ENCODE data around the gene FZD10.

FZD10 gene

DNA sequence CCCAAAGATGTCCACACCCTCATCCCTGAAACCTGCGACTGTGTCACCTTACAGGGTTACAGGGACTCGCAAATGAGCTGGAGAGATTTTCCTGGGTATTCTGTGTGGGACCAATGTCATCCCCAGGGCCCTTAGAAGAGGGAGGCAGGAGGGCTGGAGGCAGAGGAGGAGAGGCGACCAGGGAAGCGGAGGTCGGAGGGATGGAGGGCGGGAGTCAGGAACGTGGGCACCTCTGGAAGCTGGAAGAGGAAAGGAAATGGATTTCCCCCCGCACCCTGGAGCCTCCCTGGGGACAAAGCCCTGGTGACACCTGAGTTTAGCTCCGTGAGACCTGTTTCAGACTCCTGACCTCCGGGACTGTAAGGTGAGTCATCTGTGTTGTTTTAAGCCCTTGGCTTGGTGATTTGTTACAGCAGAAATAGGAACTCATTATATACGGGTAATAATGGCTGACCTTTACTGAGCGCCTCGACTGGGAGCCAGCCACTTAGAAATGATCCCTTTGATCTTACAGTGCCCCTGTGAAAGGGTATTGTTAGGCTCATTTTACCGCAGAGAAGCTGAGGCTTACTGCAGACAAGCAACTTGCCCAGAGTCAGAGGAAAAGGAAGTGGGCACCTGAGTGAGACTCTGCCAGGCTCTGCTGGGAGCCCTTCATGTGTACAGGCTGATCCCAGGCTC is 29.3 kb upstream of the FZD10 start:
- DNase-seq: no peak

GRCh38 chr12:130133851-130134562 is 28.3 kb upstream of the FZD10 start:
- no peak for DNase-seq

GRCh38 chr12:130134563-130134915 is 27.7 kb upstream of the FZD10 start:
- DNase-seq: no peak

GRCh38 chr12:130136509-130137039 is 25.7 kb upstream of the FZD10 start:
- no peak for DNase-seq

DNA sequence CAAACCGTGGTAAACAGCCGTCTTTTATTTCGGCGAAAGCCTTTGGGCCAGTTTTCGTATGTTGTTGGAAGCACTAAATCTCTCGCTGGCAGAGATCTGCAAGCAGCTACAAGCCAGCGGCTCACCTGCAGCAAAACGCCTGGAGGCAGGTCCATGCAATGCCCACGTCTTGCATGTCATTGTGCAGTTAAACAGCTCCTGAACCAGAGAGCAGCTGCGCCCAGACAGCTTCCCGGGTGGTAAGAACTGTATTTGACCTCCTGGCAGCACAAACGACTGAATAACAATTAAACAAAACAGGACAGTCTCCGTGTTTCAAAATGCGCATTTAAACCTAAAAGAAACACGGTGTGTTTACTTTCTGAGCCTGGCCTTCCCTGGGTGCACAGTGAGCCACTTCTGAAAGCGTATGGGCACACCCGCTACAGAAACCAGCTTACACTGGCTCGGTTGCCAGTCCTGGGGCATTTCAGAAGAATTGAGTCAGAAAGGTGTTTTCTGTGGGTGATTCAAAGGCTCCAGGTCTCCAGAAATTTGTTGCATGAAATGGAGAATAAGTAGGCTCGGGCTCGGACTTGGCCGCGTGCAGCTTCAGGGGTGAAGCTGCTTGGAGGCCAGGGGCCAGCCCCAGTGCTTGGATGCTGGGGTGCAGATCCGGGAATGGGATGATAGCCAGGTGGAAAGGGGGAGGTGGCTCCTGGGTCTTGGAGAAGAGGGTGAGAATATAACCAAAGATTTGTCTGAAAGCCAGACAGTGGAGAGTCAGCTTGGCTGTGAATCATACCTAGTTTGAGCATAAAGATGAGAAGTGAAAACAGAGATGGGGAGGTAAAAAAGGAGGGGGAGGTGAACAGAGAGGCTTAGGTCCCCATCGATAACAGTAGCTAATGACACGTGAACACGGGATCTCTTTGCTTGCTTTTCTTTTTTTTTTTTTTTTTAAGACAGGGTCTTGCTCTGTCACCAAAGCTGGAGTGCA is 24.9 kb upstream of the FZD10 start:
- no peak for DNase-seq

DNA sequence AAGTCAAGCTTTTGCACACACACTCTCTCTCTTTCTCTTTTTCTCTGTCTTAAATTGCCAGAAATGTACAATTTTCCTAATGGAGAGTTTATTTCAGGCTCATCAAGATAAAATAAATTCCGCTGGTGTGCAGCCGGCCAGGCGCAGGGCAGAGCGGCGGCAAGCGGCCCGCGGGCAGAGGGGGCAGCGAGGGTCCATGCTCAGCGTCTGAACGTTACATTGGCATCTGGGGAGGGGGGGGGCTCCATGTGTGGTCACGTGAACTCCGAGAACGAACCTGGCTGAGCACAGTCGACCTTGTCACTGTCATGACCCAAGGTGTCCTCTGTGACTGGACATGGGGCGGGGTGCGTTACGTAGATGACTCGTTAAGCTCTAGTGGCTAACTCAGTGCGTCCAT is 23.8 kb upstream of the FZD10 start:
- no peak for DNase-seq

DNA sequence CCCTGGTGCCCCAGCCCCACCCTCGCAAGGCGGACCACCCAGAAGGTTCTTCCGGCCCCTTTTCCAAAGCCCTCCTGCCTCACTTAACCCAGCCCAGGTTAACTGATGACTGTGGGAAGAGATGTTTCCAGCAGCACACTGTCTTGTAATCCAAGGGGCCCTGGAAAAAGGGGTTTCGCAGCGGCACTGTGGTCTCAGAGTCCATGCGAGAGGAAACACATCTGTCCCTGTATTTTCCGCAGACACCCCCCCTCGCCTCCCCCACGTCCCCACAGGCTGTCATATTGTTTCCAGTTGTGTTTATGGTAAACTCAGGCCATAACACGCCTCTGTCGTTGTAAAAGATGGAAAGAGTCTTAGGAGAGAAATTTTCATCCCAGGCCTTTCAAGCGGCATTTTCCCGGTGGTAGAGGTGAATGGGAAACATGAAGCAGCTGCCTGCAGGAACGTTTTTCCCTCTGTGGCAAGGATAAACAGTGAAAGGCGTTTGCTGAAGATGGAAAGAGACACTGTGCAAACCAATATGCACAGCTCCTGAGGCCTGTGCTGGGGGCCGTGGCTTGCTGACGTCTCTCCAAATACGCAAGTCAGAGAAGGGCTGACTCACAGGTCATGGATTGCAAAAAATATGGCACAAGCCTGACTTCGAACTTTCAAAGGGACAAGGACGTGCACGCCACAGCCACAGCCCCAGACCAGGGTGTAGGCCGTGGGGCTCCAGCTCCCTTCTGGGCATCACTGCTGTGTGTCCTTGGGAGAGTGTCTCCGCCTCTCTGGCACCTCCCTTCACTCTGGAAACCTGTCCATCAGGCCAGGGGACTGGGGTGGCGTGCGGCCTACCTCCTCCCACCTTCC is 22.5 kb upstream of the FZD10 start:
- DNase-seq: no peak

DNA sequence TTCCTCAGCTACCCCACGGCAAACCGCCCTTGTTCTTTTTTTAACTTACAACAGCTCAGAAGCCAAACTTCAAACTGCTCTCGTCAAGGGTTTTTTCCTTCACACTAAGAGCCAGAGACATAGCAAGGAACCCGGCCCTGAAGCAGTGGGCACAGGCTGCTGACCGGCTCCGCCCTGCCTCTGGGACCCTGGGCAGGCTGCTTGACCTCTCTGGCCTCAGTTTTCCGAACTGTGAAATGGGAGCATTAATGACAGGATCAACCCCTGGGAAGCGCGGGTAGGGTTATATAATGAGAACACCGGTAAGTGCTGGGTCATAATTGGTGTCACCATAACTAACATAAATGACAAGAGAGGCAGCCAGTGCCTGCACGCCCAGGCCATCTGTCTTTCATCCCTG is 21.2 kb upstream of the FZD10 start:
- DNase-seq: no peak

DNA sequence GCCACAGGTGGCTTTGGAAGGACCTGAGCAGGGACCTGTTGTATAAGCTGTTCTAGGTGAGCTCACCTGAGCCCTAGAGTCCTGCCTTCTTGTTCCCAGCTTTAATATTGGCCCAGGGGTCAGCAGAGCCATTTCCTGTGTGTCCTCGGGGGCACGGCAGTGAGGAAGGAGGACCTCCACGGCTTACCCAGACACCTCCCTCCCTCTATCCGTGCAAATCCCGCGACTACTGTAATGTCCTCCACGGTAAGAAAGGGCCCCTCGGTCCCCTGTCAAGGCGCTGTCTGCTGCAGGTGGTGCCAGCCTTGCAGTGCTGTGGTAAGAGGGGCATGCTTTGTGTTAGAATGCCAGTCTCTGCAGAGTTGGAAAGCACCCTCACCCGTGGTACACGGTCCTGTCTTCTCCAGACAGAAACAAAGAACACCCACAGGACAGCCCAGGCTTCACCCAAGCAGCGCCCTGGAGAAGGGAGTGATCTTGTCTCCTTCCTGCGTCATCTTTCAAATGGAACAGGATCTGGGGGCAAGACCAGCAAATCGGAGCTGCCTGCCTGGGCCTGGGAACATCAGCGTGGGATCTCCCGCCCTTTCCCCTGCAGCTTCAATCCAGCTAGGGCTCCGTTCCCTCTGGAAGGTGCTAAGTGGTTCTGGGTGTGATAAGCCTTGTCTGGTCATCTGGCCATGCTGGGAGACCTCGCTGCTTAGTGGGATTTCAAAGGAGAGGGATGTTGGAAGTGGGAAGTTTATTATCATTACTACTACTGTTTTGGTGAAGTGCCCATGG is 20.2 kb upstream of the FZD10 start:
- DNase-seq: no peak

DNA sequence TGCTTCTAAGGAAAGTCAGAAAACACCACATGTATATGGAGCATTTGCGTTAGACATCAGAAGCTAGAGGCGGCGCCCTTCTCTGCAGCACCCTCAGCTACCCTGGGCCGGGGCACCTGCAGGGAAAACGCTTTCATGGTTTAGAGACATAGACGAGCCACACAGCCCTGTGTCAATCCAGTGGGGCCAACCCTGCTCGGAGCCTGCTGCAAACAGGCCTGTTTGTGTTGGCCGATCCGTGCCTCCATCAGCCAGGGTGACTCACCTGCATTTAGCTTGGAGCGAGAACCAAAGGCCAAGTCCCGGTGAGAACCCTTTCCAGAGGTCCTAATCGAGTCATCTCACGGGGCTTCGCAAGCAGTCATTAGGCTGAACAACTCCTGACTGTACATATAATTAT is 19.5 kb upstream of the FZD10 start:
- DNase-seq: no peak

- no peak for DNase-seq
These were observed 19.1 kb upstream of the FZD10 start for GRCh38 chr12:130143136-130143535.

DNA sequence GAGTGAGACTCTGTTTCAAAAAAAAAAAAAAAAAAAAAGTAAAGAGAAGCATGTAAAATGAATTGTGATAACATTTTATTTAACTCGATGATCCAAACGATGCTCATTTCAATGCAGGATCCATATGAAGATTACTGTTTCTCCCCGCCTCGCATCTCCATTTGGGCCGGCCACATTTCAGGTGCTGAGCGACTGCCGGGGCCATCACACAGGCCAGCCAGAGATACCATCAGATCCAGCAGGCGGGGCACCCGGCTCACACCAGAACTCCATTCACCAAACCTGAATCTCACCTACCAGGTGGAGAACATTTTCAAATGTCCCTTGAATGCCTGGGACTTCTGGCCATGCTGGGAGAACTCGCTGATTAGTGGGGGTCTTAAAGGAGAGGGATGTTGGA is 18.0 kb upstream of the FZD10 start:
- DNase-seq: no peak

- DNase-seq: no peak
These were observed 16.5 kb upstream of the FZD10 start for GRCh38 chr12:130145731-130146130.

DNA sequence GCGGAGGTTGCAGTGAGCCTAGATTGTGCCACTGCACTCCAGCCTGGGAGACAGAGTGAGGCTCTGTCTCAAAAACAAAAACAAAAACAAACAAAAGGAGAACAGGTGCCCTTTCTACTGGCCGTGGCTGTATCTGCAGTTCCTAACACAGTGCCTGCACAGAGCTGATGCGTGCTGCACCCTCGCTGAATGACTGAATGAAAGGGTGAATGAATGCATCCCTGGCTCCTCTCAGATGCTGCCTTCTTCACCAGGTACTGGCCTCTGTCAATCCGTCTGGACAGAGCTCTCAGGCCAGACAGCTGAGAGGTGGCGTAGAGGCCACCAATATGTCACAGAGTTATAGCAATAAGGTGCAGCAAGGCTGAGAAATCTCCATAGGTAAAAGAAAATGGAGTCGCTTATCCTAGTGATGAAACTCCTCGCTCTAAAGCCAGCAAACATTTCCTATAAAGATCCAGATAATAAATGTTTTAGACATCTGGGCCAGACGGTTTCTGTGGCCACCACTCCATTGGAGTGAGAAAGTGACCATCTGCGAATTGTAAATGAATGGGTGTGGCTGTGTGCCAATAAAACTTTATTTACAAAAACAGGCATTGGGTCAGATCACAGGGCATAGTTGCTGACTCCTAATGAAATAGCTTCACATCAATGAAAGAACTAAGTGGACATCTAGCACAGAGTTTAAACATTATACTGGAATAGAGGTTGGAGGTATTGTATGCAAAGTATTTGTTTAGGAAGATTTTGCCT is 15.9 kb upstream of the FZD10 start:
- DNase-seq: no peak

DNA sequence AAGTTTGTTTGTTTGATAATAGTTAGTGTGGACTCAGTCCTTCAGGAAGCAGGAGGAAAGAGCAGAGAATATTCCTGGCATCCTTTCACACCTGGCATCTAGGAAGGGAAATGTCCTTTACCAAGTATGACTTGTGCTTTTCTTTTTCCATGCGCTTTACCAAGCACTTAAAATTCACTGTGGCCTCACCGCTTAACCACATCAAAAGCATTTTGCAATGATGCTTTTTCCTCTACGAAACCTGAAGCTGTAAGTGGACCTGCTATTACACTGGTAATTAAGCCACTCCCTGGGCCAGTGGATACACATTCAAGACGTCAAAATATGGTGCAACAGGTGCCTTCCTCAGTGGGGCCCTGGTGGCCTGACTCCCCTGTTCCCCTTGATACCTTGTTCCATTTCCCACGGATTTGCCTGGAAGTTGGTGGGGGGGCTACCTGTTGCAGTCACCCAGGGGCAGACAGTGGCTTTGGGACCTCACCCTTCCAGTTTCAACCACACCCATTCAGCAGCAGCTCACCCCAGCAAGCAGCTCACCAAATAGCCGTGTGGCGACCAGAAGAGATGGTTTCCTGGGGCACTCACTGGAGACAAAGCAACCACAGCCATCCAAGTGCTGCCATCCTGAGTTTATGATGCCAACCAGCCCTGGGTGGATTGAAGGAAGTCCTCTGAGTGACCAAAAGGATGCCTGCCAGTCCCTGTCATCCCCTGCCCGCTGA is 14.2 kb upstream of the FZD10 start:
- no peak for DNase-seq

DNA sequence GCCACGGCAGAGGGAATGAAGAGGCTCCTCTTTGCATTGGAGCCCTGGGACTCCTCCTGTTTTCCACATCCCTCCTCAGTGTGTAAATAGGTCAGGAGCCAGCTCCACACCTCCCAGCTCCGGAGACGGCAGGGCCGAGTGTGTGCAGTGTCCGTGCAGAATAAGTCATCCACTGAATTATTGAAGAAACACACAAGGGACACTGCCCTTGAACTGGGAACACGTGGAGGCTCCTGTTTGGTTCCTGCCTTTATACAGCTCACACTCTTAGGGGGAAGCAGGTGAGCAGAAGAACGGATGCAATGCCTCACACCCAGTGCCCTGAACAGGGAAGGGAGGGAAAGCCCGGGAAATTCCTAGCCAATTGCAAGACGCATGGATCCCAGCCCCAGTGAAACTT is 10.4 kb upstream of the FZD10 start:
- no peak for DNase-seq

GRCh38 chr12:130152386-130152785 is 9.9 kb upstream of the FZD10 start:
- DNase-seq: no peak

- no peak for DNase-seq
These were observed 8.5 kb upstream of the FZD10 start for GRCh38 chr12:130153803-130154202.

GRCh38 chr12:130154276-130155070 is 7.8 kb upstream of the FZD10 start:
- no peak for DNase-seq
